Mucosa of descending colon (tissue), 3 donors: Measurements from ENCODE around the gene SLC1A2. TPM values are rescaled to one million over a fixed set of nuclear protein-coding genes. Genes with fewer than 3 reads are reported as not detected.

Source experiments
- ATAC-seq: fragments of 200-7000 bp; cut with Tn5 transposase; one replicate; pipeline ENCODE4 v1.9.1; 2020; ENCODE audit warnings: mild to moderate bottlenecking, moderate library complexity
- DNase-seq, 3 donors: peaks; one replicate each; pipeline ENCODE4 v3.0.0-alpha.2; 2020
- H3K36me3 ChIP-seq: fragments of 200-600 bp; one replicate; pipeline ENCODE4 v1.8.0; 2021; ENCODE audit warnings: low read depth, mild to moderate bottlenecking
- H3K4me1 ChIP-seq: fragments of 200-600 bp; one replicate; pipeline ENCODE4 v1.8.0; 2021; ENCODE audit warnings: low read depth, mild to moderate bottlenecking
- H3K4me3 ChIP-seq: fragments of 200-600 bp; one replicate; pipeline ENCODE4 v1.8.0; 2021; ENCODE audit warnings: mild to moderate bottlenecking
- H3K9me3 ChIP-seq: fragments of 200-600 bp; one replicate; pipeline ENCODE4 v1.8.0; 2021; ENCODE audit warnings: mild to moderate bottlenecking
- intact Hi-C, 2 donors: fragments of 100-400 bp; cut with DNase I in 1 of 2; cut with micrococcal nuclease in 1 of 2; formaldehyde crosslinking; loops; one replicate each; pipeline versions ENCODE4 v1.11.0 to v1.11.1; 2022; cut with DNase I, micrococcal nuclease
- total RNA-seq, 3 donors: library from RNA; stranded (reverse); fragmentation: NEBNext Ultra II Directional in 2 of 3; extraction: Animal tissue kit (Norgen Biotek cat#: 25700) in 2 of 3; gene quantifications; one replicate each; pipeline versions ENCODE4 v1.2.1 to v1.2.4, GENCODE V29; 2021 to 2023
- TF ChIP-seq, protein P1 (sequence below): fragments of 200-600 bp; IDR thresholded peaks from one replicate; pipeline ENCODE4 v1.8.0; 2022; ENCODE audit warnings: antibody characterized with exemption, mild to moderate bottlenecking
- donor health status: DM: no; HTN: no; CAD: no; lungs with moderate emphysema.
- donor health status: DM: no; HTN: no; CAD: no.
- donor health status: DM: no; HTN: yes; CAD: no.

SLC1A2 gene
- total RNA-seq, 3 donors from 2014 or later: 0.12 to 1.1 (median 0.32) TPM

- TF ChIP-seq, protein P1, sequence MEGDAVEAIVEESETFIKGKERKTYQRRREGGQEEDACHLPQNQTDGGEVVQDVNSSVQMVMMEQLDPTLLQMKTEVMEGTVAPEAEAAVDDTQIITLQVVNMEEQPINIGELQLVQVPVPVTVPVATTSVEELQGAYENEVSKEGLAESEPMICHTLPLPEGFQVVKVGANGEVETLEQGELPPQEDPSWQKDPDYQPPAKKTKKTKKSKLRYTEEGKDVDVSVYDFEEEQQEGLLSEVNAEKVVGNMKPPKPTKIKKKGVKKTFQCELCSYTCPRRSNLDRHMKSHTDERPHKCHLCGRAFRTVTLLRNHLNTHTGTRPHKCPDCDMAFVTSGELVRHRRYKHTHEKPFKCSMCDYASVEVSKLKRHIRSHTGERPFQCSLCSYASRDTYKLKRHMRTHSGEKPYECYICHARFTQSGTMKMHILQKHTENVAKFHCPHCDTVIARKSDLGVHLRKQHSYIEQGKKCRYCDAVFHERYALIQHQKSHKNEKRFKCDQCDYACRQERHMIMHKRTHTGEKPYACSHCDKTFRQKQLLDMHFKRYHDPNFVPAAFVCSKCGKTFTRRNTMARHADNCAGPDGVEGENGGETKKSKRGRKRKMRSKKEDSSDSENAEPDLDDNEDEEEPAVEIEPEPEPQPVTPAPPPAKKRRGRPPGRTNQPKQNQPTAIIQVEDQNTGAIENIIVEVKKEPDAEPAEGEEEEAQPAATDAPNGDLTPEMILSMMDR: no peak
- no peaks in the 10 kb centered on the region for H3K4me1 ChIP-seq
- no peaks in the 10 kb centered on the region for H3K36me3 ChIP-seq
- ATAC-seq (peak; percentile 21), DNase-seq (no peak)
- intact Hi-C loops: no loop called here
- H3K4me3 ChIP-seq: no peak overlapping the region
- no peaks in the 10 kb centered on the region for H3K9me3 ChIP-seq
Observed at GRCh38 chr11:35211952-35212351, 207.4 kb downstream of the SLC1A2 start.

GRCh38 chr11:35210876-35211546, 208.3 kb downstream of the SLC1A2 start:
- Histone ChIP-seq H3K9me3 (no peaks in the 10 kb centered on the region), H3K4me1 (no peaks in the 10 kb centered on the region), H3K36me3 (no peaks in the 10 kb centered on the region), H3K4me3 (no peak overlapping the region)
- TF ChIP-seq, protein P1: no peak
- ATAC-seq (no peak), DNase-seq (no peak)
- intact Hi-C loops: no loop called here

DNA sequence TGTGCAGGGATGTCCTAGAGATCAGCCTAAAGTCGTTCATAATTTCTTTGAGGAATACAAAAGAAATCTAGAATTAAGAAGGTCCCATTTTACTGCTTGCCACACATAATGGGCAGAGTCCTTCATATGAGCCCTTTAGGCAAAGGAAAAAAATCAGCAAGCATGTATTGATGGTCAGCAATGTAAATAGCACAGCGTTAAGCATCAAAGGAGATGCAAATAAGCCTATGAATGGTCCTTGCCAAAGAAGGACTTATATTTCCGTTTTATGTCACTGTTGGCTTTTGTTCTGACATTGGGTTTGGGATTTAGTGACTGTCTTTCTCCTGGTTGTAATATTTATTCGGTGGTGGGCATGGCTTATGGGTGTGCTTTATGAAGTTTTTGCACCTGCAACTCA, 210.6 kb downstream of the SLC1A2 start:
- ATAC-seq (no peak), DNase-seq (no peak)
- TF ChIP-seq, protein P1: no peak
- H3K4me3 ChIP-seq: no peak overlapping the region
- H3K9me3 ChIP-seq: no peaks in the 10 kb centered on the region
- H3K36me3 ChIP-seq: no peaks in the 10 kb centered on the region
- no peaks in the 10 kb centered on the region for H3K4me1 ChIP-seq
- intact Hi-C loops: no loop called here

DNA sequence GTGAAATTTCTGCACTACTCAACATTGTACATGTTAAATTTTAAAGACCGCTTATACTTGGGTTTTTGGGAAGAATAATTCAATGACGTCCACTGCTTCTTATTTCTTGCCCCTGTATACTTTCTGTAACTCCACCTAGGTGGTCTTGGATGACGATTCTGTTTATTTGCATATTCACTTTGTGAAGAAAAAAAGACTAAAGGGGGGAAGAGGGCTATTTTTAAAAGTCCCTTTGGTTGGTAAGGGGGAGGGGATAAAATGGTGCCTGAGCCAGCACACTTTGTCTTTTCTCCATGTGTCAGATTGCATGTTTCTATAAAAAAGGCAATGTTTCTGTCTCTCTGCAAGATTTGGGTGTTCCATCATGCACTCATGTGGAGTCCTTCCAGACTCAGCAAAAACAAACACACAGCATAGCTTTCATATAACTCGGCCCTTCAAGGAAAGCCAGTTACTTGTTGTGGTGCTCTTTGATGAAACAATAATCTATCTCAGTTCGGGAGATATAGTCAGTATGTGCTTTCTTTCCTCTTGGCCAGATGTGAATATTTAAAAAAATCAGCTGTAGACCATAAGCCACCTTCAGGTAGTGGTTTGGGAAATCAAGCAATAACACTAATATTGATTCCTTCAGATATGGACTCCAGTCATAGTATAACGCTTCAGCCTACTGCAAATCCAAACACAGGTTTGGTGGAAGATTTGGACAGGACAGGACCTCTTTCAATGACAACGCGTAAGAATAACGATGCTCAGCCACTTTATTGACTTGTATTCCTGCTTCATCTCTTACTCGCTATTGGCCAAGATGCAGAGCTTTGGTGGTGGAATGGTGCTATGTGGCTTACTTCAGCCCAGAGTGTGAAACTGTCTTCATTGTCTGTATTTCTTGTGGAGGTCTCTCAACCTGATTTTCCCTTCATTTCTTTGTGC, 211.6 kb downstream of the SLC1A2 start:
- ATAC-seq: no peak

GRCh38 chr11:35206616-35207015, 212.7 kb downstream of the SLC1A2 start:
- TF ChIP-seq, protein P1: no peak
- H3K4me1 ChIP-seq: no peaks in the 10 kb centered on the region
- H3K4me3 ChIP-seq: no peak overlapping the region
- H3K36me3 ChIP-seq: no peaks in the 10 kb centered on the region
- no peak for DNase-seq
- intact Hi-C loops: no loop called here
- no peak for ATAC-seq
- no peaks in the 10 kb centered on the region for H3K9me3 ChIP-seq

More for the DNA sequence above, 211.6 kb downstream of the SLC1A2 start:
- Histone ChIP-seq H3K9me3 (no peaks in the 10 kb centered on the region), H3K4me3 (no peak overlapping the region), H3K36me3 (no peaks in the 10 kb centered on the region), H3K4me1 (no peaks in the 10 kb centered on the region)
- TF ChIP-seq, protein P1: no peak
- intact Hi-C loops: no loop called here
- DNase-seq: no peak
